B cell (primary cell): Measurements from ENCODE around the gene GRIA3. TPM values are rescaled to one million over a fixed set of nuclear protein-coding genes. Genes with fewer than 3 reads are reported as not detected.

ENCODE experiments used
- ATAC-seq: fragments of 200-7000 bp; cut with Tn5 transposase; one replicate; pipeline ENCODE4 v1.10.0; 2021; ENCODE audit warnings: low read depth, mild to moderate bottlenecking, moderate number of reproducible peaks, moderate library complexity
- CTCF ChIA-PET: fragments of 350-600 bp; sonication (Branson Sonifier 250); formaldehyde crosslinking; loops from one replicate; lab custom pipeline; 2021; ENCODE audit warnings: antibody characterized with exemption, inconsistent platforms; lab: Charles Lee
- POLR2A ChIA-PET: fragments of 350-600 bp; sonication (Branson Sonifier 250); formaldehyde crosslinking; loops from one replicate; lab custom pipeline; 2021; ENCODE audit warnings: antibody characterized with exemption; lab: Charles Lee
- DNase-seq: peaks from one replicate; pipeline ENCODE4 v3.0.0; 2013
- H2AFZ ChIP-seq: 2 replicates; pipeline ENCODE4 v1.6.1; 2012; ENCODE audit warnings: mild to moderate bottlenecking, low read depth, low read length; ENCODE audit not compliant: insufficient read depth, poor library complexity, severe bottlenecking
- H3K27ac ChIP-seq, 2 donors: 1 replicate in 1 of 2; 2 replicates in 1 of 2; pipeline ENCODE4 v1.5.1; 2012 to 2013; ENCODE audit warnings: low read length in 2 of 2, mild to moderate bottlenecking in 2 of 2, moderate library complexity in 1 of 2
- H3K27me3 ChIP-seq, 4 experiments: fragments of 200-600 bp in 1 of 4; sonication (generic) in 1 of 4; replicated peaks in 1 of 4; 1 replicate in 2 of 4; 2 replicates in 2 of 4; pipeline versions ENCODE4 v1.6.1 to v1.7.0; 2013 to 2016; ENCODE audit warnings: low read length in 3 of 4, mild to moderate bottlenecking in 2 of 4, mixed read lengths in 1 of 4, moderate library complexity in 1 of 4; ENCODE audit not compliant: insufficient read depth in 4 of 4, control insufficient read depth in 3 of 4; ENCODE audit errors: control extremely low read depth in 1 of 4
- H3K36me3 ChIP-seq, 2 experiments: replicated peaks in 1 of 2; 1 replicate in 1 of 2; 2 replicates in 1 of 2; pipeline versions ENCODE4 v1.6.1 to v1.7.1; 2013; ENCODE audit warnings: low read length in 1 of 2; ENCODE audit not compliant: insufficient read depth in 2 of 2, control insufficient read depth in 1 of 2; ENCODE audit errors: control extremely low read depth in 1 of 2, extremely low read depth in 1 of 2
- H3K4me1 ChIP-seq, 2 donors: fragments of 200-600 bp in 1 of 2; sonication (generic) in 1 of 2; 1 replicate in 1 of 2; 2 replicates in 1 of 2; pipeline versions ENCODE4 v1.5.1 to v1.6.1; 2013 to 2017; ENCODE audit warnings: low read length in 2 of 2; ENCODE audit not compliant: control insufficient read depth in 2 of 2, insufficient read depth in 2 of 2
- H3K4me2 ChIP-seq: replicated peaks from 2 replicates; pipeline ENCODE3; 2012; ENCODE audit warnings: mild to moderate bottlenecking, low read depth, low read length; ENCODE audit not compliant: poor library complexity, severe bottlenecking
- H3K4me3 ChIP-seq, 5 experiments: fragments of 200-600 bp in 1 of 5; sonication (generic) in 1 of 5; 1 replicate in 3 of 5; 2 replicates in 2 of 5; pipeline versions ENCODE4 v1.5.1 to v1.7.0; 2011 to 2016; ENCODE audit warnings: low read length in 4 of 5, mild to moderate bottlenecking in 4 of 5, low read depth in 2 of 5, control low read depth in 1 of 5, moderate library complexity in 1 of 5; ENCODE audit not compliant: insufficient read depth in 1 of 5; ENCODE audit errors: control extremely low read depth in 1 of 5, extremely low read depth in 1 of 5
- H3K79me2 ChIP-seq: fragments of 200-600 bp; sonication (generic); one replicate; pipeline ENCODE4 v1.6.0; 2016; ENCODE audit warnings: low read length; ENCODE audit not compliant: control insufficient read depth, insufficient read depth
- H3K9ac ChIP-seq: fragments of 200-600 bp; sonication (generic); 2 replicates; pipeline ENCODE4 v1.6.1; 2017; ENCODE audit warnings: mild to moderate bottlenecking, low read length, moderate library complexity
- H3K9me3 ChIP-seq, 3 donors: one replicate each; pipeline versions ENCODE4 v1.6.1 to v1.7.1; 2013; ENCODE audit warnings: low read length in 2 of 3; ENCODE audit not compliant: control insufficient read depth in 2 of 3, insufficient read depth in 1 of 3; ENCODE audit errors: control extremely low read depth in 1 of 3
- H4K20me1 ChIP-seq: 2 replicates; pipeline ENCODE4 v1.6.0; 2012; ENCODE audit warnings: mild to moderate bottlenecking, low read length; ENCODE audit not compliant: insufficient read depth, control insufficient read depth, poor library complexity, severe bottlenecking
- H3K27ac Mint-ChIP-seq: one replicate; pipeline ENCODE4 v1.8.0; 2021; ENCODE audit warnings: mixed read lengths
- H3K27me3 Mint-ChIP-seq: one replicate; pipeline ENCODE4 v1.8.0; 2021; ENCODE audit warnings: mixed read lengths
- H3K4me1 Mint-ChIP-seq: one replicate; pipeline ENCODE4 v1.8.0; 2021; ENCODE audit warnings: mixed read lengths
- H3K4me3 Mint-ChIP-seq: one replicate; pipeline ENCODE4 v1.8.0; 2021; ENCODE audit warnings: mixed read lengths
- H3K9me3 Mint-ChIP-seq: one replicate; pipeline ENCODE4 v1.8.0; 2022; ENCODE audit warnings: mixed read lengths; ENCODE audit not compliant: insufficient read depth
- EZH2 ChIP-seq: IDR thresholded peaks from 2 replicates; pipeline ENCODE4 v1.6.1; 2012; ENCODE audit warnings: borderline replicate concordance, low read depth, mild to moderate bottlenecking, moderate library complexity, low read length; ENCODE audit not compliant: insufficient read depth, poor library complexity, severe bottlenecking
- WGBS: methylation state at CpG from one replicate; pipeline ENCODE4 v1.1.5; 2013; ENCODE audit warnings: missing lambda C conversion rate; ENCODE audit not compliant: insufficient coverage; 5-methylcytosine and 5-hydroxymethylcytosine counted together
- intact Hi-C: fragments of 100-400 bp; cut with micrococcal nuclease; formaldehyde crosslinking; loops from one replicate; pipeline ENCODE4 v1.10.0; 2022
- polyA plus RNA-seq: library from polyadenylated mRNA; depleted of rRNA; stranded (reverse); fragments of >200 nt; gene quantifications from 2 replicates; pipeline ENCODE4 v1.2.3, GENCODE V29; 2012
- total RNA-seq, 2 donors: library from RNA; stranded (reverse); fragments of 120-200 nt in 1 of 2; gene quantifications; 1 replicate in 1 of 2; 2 replicates in 1 of 2; pipeline versions ENCODE4 v1.2.3 to v1.2.4, GENCODE V29; 2013 to 2022
- TF ChIP-seq, protein P1 (sequence below): fragments of 200-600 bp; IDR thresholded peaks from one replicate; pipeline ENCODE4 v1.8.0; 2022; ENCODE audit warnings: antibody characterized with exemption, mild to moderate bottlenecking

GRIA3 gene
- total and polyA plus RNA-seq, 2 donors (not counting 1 experiment from before 2014, with no cell fraction given), result not detected

DNA sequence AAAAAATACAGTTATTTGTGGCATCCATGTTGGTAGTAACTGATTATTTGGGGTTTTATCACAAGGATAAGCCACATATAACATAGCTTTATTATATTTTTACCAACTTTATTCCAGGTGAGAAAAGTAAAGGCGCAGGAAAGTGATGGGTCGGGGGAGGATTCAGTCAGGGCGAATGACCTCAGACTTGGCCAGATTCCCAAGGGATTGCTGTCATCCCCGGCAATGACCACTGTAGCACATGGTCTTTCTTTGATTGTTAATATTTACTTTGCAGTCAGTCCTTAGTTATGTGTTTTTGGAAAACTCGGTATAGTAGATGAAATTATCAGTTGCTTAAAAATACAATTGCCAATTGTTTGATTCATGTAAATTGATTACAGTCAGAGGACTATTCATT, 17.6 kb downstream of the GRIA3 start:
- Histone ChIP-seq H3K4me2 (no peak overlapping the region), H3K4me1 (no peaks in the 10 kb centered on the region), H2AFZ (no peak overlapping the region), H3K27ac (no peak overlapping the region), H3K27me3 (no peaks in the 10 kb centered on the region), H4K20me1 (no peaks in the 10 kb centered on the region), H3K36me3 (no peaks in the 10 kb centered on the region), H3K9me3 (no peaks in the 10 kb centered on the region), H3K4me3 (no peak overlapping the region), H3K79me2 (no peaks in the 10 kb centered on the region), H3K9ac (no peak overlapping the region)
- Mint-ChIP-seq H3K27me3 (no peaks in the 10 kb centered on the region), H3K27ac (no peak overlapping the region), H3K4me1 (no peaks in the 10 kb centered on the region), H3K4me3 (no peak overlapping the region), H3K9me3 (no peaks in the 10 kb centered on the region)
- ChIA-PET CTCF (no interaction called here), POLR2A (no interaction called here)
- WGBS, result 93% methylated on average over 3 of the region's 5 CpGs
- ATAC-seq (no peak), DNase-seq (no peak)
- TF ChIP-seq EZH2, result no peak
- TF ChIP-seq, protein P1, sequence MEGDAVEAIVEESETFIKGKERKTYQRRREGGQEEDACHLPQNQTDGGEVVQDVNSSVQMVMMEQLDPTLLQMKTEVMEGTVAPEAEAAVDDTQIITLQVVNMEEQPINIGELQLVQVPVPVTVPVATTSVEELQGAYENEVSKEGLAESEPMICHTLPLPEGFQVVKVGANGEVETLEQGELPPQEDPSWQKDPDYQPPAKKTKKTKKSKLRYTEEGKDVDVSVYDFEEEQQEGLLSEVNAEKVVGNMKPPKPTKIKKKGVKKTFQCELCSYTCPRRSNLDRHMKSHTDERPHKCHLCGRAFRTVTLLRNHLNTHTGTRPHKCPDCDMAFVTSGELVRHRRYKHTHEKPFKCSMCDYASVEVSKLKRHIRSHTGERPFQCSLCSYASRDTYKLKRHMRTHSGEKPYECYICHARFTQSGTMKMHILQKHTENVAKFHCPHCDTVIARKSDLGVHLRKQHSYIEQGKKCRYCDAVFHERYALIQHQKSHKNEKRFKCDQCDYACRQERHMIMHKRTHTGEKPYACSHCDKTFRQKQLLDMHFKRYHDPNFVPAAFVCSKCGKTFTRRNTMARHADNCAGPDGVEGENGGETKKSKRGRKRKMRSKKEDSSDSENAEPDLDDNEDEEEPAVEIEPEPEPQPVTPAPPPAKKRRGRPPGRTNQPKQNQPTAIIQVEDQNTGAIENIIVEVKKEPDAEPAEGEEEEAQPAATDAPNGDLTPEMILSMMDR, result no peak
- intact Hi-C loops, result no loop called here

DNA sequence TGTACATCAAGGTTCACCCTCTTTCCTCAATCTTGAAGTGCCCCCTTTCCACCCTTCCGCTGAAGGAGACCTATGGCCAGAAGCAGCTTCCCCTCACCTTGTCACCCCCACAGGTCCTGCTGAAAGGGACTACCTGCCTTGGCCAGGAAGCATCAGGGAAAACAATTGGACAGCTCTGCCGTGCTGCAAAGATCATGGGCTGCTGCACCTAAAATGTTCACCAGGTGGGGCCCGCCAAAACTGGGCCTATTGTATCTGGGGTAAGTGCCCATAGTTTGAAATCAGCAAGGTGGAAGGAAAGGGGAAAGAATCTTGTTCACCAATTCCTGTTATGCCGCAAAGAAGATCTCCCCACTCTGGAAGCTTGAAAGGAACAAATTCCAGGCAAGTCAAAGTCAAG, 18.4 kb downstream of the GRIA3 start:
- H3K9me3 Mint-ChIP-seq, result no peaks in the 10 kb centered on the region
- WGBS, result no CpG with 5 or more reads among the region's 4 CpGs
- H3K79me2 ChIP-seq, result no peaks in the 10 kb centered on the region
- ChIA-PET POLR2A (no interaction called here), CTCF (no interaction called here)
- no peaks in the 10 kb centered on the region for H3K36me3 ChIP-seq
- no peaks in the 10 kb centered on the region for H3K4me1 Mint-ChIP-seq
- H3K27ac Mint-ChIP-seq, result no peak overlapping the region
- H4K20me1 ChIP-seq, result no peaks in the 10 kb centered on the region
- H3K4me3 ChIP-seq, result no peak overlapping the region
- intact Hi-C loops, result no loop called here
- H3K27ac ChIP-seq, result no peak overlapping the region
- no peaks in the 10 kb centered on the region for H3K27me3 ChIP-seq
- no peak overlapping the region for H3K9ac ChIP-seq
- H3K9me3 ChIP-seq, result no peaks in the 10 kb centered on the region
- TF ChIP-seq, protein P1, result no peak
- no peak for TF ChIP-seq EZH2
- H2AFZ ChIP-seq, result no peak overlapping the region
- no peaks in the 10 kb centered on the region for H3K27me3 Mint-ChIP-seq
- H3K4me2 ChIP-seq, result no peak overlapping the region
- no peak for ATAC-seq
- no peak overlapping the region for H3K4me3 Mint-ChIP-seq
- no peaks in the 10 kb centered on the region for H3K4me1 ChIP-seq
- DNase-seq, result no peak
